ENCODE results near the gene MCU.
"Not testable (repeated sequence)": the region's sequence is repeated elsewhere in the genome, so short reads cannot be mapped to it uniquely, and the experiment has no call there.

The MCU gene

GRCh38 chr10:72762042-72762441, 70.1 kb downstream of the MCU start:
- DNase-seq (ENCODE audit: low read depth in 2 of 2): no peak

GRCh38 chr10:72763201-72763600, 71.3 kb downstream of the MCU start:
- no peak for DNase-seq (ENCODE audit: low read depth in 2 of 2)

- peak; percentile 97 to 98 for DNase-seq (ENCODE audit: low read depth in 2 of 2)
Measured at GRCh38 chr10:72764151-72764550, 72.2 kb downstream of the MCU start.

GRCh38 chr10:72765051-72765745, 73.3 kb downstream of the MCU start:
- peak; percentile 58 to 60 for DNase-seq (ENCODE audit: low read depth in 2 of 2)

GRCh38 chr10:72771195-72771594, 79.3 kb downstream of the MCU start:
- DNase-seq (ENCODE audit: low read depth in 2 of 2): not testable (repeated sequence)

GRCh38 chr10:72772031-72772430, 80.1 kb downstream of the MCU start:
- no peak for DNase-seq (ENCODE audit: low read depth in 2 of 2)

GRCh38 chr10:72779874-72780273, 87.9 kb downstream of the MCU start:
- no peak for DNase-seq (ENCODE audit: low read depth in 2 of 2)

GRCh38 chr10:72782649-72783330, 90.8 kb downstream of the MCU start:
- no peak for DNase-seq (ENCODE audit: low read depth in 2 of 2)

GRCh38 chr10:72783410-72783833, 91.5 kb downstream of the MCU start:
- no peak for DNase-seq (ENCODE audit: low read depth in 2 of 2)

- DNase-seq (ENCODE audit: low read depth in 2 of 2): peak; percentile 84 to 87
Measured at GRCh38 chr10:72784551-72785351, 92.8 kb downstream of the MCU start.

- no peak for DNase-seq (ENCODE audit: low read depth in 2 of 2)
Measured at GRCh38 chr10:72785409-72785808, 93.5 kb downstream of the MCU start.

- no peak for DNase-seq (ENCODE audit: low read depth in 2 of 2)
Measured at GRCh38 chr10:72790216-72790990, 98.5 kb downstream of the MCU start.

GRCh38 chr10:72792288-72792687, 100.3 kb downstream of the MCU start:
- DNase-seq (ENCODE audit: low read depth in 2 of 2): no peak

GRCh38 chr10:72793752-72794151, 101.8 kb downstream of the MCU start:
- DNase-seq (ENCODE audit: low read depth in 2 of 2): no peak

- DNase-seq (ENCODE audit: low read depth in 2 of 2): no peak
Measured at GRCh38 chr10:72794260-72794659, 102.3 kb downstream of the MCU start.

GRCh38 chr10:72796042-72796441, 104.1 kb downstream of the MCU start:
- DNase-seq (ENCODE audit: low read depth in 2 of 2): no peak

- DNase-seq (ENCODE audit: low read depth in 2 of 2): no peak
Measured at GRCh38 chr10:72796538-72796937, 104.6 kb downstream of the MCU start.

- DNase-seq (ENCODE audit: low read depth in 2 of 2): peak; percentile 73 to 75
Measured at GRCh38 chr10:72800000-72800740, 108.2 kb downstream of the MCU start.

GRCh38 chr10:72800741-72801092, 108.8 kb downstream of the MCU start:
- DNase-seq (ENCODE audit: low read depth in 2 of 2): no peak

GRCh38 chr10:72801263-72801868, 109.4 kb downstream of the MCU start:
- DNase-seq (ENCODE audit: low read depth in 2 of 2): no peak

GRCh38 chr10:72802332-72802731, 110.4 kb downstream of the MCU start:
- DNase-seq (ENCODE audit: low read depth in 2 of 2): no peak
